DMS114 treated with DMSO at 0.1 percent for 48 hours (cell line): ENCODE data around the gene TMEM94.
A peak's percentile ranks its signal among the peaks of the same experiment; 100 is the strongest.

ENCODE experiments used
- DNase-seq: peaks from one replicate; lab custom pipeline; 2025; ENCODE audit not compliant: unreplicated experiment; lab: John Stamatoyannopoulos, UW

TMEM94 gene

GRCh38 chr17:75524269-75524969 lies 68.0 kb downstream of the TMEM94 start:
- DNase-seq = no peak

DNA sequence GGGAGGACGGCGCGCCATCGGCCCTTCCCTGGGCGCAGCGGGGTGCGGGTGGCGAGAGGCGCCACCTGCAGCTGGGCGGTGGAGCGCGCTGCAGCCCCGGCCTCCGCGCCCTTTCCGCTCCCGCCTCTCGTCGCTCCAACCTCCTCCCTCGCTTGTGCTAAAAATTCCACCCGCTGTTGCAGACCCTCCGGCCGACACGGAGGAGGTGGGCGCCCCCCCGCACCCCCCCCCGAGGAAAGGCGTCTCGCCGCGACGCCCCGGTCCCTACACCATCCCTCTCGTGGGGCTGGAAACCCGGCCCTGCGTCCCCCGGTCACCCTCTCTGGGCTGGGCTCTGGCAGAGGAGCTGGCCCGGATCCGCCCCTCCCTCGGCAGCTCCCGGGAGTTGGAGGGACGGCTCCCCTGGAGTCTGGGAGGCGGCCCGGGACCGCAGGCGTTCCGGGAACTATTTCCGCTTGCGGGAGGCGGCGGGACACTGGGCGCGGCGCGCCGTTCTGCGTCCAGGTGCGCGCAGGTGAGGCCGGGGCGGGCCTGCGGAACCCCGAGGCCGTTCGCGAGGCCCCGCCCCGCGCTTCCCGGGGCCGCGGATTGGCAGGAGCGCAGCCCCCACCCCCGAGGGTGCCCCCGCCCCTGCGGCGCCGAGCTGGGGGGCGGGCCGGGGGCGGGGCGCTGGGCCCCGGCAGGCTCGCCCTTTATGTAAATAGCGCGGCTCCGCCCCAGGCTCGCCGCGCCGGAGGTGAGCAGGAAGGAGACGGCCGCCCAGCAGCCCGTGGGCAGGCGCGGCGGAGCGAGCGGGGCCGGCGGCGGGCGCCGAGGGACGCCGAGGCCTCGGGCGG lies 68.8 kb downstream of the TMEM94 start, which contains the start of gene LLGL2:
Gene LLGL2 (plus strand): TSS at position 728 of the 836 bp plus-strand sequence. CDS start 17,730 bp downstream, outside the sequence.
- peak; percentile 32 for DNase-seq

DNA sequence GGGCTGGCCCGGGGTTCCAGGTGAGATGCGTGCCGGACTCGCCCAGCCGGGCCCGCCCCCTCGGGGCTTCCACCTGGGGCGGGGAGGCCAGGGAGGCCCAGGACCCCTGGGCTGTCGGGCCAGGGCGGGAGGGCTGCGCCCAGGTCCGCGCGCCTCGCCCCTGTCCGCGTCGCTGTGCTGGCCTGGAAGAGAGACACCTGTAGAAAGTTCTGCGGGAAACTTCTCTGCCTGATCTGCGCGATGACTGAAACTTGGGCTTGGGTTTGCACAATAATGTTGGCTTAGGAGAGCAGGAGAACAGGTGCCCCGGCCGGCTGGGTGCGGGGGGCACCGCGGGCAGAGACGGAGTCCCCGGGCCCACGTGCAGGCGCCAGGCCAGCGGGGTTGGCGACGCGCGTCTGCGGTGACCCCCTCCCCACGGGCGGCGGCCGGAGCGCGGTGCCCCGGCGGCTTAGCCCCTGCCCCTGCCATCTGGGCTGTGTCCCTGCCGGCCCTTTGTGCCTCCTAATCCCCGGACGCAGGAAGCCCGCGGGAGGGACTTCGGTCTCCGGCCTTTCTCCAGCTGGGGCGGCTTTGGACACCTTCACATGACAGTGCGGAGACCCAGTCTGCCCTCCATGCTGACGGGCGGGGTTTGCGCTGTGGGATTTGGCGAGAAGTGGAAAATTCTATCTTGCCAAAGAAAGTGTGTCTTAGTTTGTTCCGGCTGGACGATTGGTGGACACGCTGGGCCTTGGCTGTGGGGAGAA lies 69.5 kb downstream of the TMEM94 start:
- DNase-seq = no peak

- no peak for DNase-seq
Observed at GRCh38 chr17:75526555-75527270, 70.3 kb downstream of the TMEM94 start.

- DNase-seq = no peak
Observed at GRCh38 chr17:75530837-75531720, 74.6 kb downstream of the TMEM94 start.

- DNase-seq = no peak
Observed at GRCh38 chr17:75531721-75532072, 75.3 kb downstream of the TMEM94 start.

GRCh38 chr17:75535119-75535537 lies 78.7 kb downstream of the TMEM94 start:
- DNase-seq = no peak

GRCh38 chr17:75535871-75536270 lies 79.4 kb downstream of the TMEM94 start:
- DNase-seq = no peak

- no peak for DNase-seq
Observed at GRCh38 chr17:75536366-75536765, 79.9 kb downstream of the TMEM94 start.

DNA sequence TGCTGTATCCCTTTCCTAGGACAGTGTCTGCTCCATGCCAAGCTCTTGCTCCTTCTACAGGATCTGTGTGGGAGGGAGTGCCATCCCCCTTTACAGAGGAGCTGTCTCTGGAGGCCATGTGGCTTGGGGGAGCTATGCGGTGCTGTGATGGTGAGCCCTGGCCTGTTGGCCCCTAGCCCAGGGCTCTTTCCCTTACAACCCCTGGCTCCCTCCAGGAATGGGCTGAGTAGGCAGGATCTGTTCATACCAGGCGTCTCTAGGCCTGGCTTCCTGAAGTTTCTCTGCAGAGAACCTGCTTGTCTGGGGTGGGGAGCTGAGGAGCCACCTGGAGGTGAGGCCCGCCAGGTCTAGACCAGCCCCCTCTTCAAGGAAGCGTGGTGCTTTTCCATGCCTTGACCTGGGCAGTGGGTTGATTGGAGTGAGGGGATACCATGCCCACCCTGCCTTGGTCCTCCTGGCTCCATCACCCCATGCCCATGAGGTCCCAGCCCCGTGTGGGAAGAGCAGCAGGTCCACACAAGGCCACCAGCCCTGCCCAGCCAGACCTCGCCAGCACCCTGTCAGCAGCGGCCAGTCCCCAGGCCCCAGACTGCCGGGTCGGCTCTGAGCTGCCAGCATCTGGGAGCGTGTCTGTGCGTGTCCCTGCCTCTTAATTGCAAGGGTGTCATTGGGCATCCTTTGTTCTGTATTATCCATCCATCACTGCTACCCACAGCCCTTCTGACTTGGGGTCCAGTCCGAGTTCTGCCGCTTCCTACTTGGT lies 83.7 kb downstream of the TMEM94 start:
- no peak for DNase-seq

DNA sequence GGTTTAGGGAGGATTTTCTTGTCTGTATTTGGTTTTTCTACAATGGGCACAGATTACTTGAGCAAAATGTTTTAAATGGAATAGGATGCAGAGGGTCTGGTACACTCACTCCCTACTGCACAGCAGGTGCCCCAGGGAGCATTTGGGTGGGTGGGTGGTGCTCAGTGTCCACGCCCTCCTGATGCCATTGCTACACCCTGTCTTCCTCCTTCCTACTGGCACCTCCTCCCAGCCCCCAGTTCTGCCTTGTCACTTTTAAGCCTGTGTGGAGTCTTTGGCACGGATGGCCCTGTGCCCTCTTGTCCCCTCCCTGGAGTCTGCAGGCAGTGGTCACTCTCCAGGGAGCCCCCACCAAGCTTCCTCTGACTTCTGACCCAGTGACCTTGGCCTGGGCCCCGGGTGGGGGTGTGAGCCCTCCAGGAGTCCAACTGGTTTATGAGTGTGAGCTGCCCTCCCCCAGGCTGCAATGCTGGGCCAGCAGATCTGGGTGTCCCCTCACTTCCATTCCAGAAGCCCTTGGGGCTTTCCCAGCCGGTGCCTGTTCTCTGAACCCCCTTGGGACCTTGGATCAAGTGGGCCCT lies 84.6 kb downstream of the TMEM94 start:
- no peak for DNase-seq

DNA sequence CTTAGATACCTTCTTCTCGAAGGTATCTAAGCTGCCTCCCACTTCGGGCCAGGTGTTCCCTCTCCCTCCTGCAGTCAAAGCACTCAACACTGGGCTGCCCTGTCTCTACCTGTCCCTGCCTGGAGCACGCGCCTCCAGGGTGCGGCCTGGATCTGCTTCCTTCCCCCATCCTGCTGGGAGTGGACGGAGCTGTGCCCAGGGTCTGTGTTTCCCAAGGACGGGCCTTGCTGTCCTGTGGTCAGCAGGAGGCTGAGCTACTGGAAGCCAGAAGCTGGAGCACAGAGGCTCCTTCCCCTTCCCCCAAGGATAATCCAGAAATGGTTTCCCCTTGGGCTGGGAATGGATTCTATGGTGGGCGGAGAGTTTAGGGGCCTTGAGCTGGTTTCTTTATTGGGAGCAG lies 85.8 kb downstream of the TMEM94 start:
- DNase-seq = no peak

DNA sequence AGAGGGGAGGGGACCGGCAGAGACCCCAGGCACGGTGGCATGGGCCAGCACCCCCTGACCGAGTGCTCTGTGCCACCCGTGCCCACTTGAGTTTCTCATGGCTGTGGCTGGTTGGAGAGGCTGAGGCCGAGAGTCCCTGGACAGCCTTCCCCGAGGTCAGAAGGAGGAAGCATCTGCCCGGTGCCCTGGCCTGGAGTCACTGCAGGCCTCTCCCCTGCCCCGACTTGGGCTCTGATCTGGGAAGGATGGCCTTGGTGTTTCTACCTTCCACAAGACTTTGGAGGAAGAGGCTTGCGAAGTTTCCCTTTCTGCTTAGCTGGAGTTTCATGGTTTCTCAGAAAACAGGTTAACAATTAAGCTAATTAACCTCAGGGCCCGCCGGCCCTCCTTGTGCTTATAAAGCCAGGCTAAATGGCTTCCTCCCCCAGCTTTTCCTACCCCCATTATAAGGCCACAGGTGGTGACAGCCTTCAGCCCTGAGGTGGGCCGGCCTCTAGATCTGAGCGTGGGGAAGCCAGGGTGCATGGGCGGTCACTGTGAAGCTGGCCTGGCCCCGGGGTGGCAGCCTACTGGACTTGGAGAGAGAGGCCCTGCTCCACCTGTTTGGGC lies 86.4 kb downstream of the TMEM94 start:
- DNase-seq = no peak

GRCh38 chr17:75544250-75544649 lies 87.8 kb downstream of the TMEM94 start:
- DNase-seq = no peak

DNA sequence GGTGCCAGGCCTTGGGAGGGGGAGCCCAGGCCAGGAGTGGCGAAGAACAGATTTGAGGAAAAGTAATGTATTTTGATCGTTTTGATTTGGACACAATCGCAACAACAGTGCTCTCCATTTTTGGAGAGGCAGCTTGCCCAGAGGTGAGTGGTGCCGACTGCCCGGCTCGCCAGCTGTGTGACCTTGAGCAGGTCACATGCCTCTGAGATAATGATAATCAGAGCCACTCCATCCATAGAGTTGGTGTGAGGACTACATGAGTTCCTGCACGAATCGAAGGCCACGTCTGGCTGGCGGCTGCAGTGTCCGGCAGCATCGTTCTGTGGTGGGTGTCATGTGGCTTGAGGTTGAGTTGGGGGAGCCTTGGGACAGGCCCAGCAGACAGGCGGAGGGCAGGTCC lies 89.7 kb downstream of the TMEM94 start:
- DNase-seq = no peak

DNA sequence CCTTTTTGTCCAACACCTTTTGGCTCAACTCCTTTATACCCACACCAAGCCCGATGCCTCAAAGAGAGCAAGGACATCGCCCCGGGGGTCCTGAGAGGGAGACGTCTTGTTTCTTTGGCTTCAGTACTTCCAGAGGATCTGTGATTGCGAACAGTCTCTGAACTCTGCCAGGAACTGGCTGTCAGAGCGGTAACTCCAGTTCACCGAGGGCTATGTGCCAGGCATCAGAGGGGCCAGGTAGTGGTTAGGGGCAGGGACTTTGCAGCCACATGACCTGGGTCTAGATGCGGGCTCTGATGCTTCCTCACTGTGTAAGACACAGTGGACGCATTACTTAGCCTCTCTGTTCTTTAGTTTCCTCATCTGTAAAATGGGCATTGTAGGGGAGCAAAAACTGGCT lies 90.7 kb downstream of the TMEM94 start:
- DNase-seq = no peak

GRCh38 chr17:75548813-75549212 lies 92.4 kb downstream of the TMEM94 start:
- no peak for DNase-seq
